PFSK-1 (cell line): Measurements from ENCODE around the gene CYRIA.

Experiments used
- POLR2AphosphoS5 ChIP-seq: IDR thresholded peaks from 2 replicates; pipeline ENCODE4 v1.6.1; 2012; ENCODE audit warnings: low read depth, mild to moderate bottlenecking, control low read depth, low read length, moderate library complexity
- SIN3A ChIP-seq: IDR thresholded peaks from 2 replicates; pipeline ENCODE4 v1.6.1; 2012; ENCODE audit warnings: mild to moderate bottlenecking, low read length, moderate library complexity, borderline replicate concordance; ENCODE audit not compliant: insufficient read depth
- TAF1 ChIP-seq: IDR thresholded peaks from 2 replicates; pipeline ENCODE4 v1.6.1; 2012; ENCODE audit warnings: low read length, control low read depth, borderline replicate concordance; ENCODE audit not compliant: insufficient read depth

DNA sequence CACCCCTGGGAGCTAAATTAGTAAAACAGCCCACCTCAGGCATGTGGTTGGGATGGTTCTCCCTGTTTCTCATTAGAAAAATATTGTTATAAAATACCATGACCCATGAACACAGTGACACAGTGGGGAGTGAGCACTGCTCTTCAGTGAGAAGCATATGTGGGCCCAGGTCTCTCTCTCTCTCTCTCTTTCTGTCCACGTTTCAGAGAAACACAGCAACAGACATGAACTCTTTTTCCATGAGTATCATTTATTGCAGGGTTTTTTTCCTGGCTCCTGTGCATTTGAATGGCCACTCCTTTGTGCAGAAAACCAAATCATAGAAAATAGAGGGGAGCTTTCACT is 41.2 kb downstream of the CYRIA start:
- no peak for TF ChIP-seq POLR2AphosphoS5
- TF ChIP-seq TAF1, result no peak
- TF ChIP-seq SIN3A, result no peak
